Fibroblast of skin of back (primary cell): ENCODE measurements around the gene SERINC5. TPM values are rescaled to one million over a fixed set of nuclear protein-coding genes. Genes with fewer than 3 reads are reported as not detected.
A peak's percentile ranks its signal among the peaks of the same experiment; 100 is the strongest.
"Not testable (repeated sequence)": the region's sequence is repeated elsewhere in the genome, so short reads cannot be mapped to it uniquely, and the experiment has no call there.

Experiments used
- DNase-seq: peaks from one replicate; pipeline ENCODE4 v3.0.0-alpha.2; 2013
- polyA plus RNA-seq, 2 experiments: library from polyadenylated mRNA; unstranded; fragments of 120-200 nt; gene quantifications; one replicate each; pipeline ENCODE4 v1.2.1, GENCODE V29; 2013; ENCODE audit not compliant: insufficient read length in 2 of 2

The SERINC5 gene
- polyA plus RNA-seq (2013, experiment 1 of 2; ENCODE audit: insufficient read length) = 6.7 TPM
- polyA plus RNA-seq (2013, experiment 2 of 2; ENCODE audit: insufficient read length) = 12.4 TPM

DNA sequence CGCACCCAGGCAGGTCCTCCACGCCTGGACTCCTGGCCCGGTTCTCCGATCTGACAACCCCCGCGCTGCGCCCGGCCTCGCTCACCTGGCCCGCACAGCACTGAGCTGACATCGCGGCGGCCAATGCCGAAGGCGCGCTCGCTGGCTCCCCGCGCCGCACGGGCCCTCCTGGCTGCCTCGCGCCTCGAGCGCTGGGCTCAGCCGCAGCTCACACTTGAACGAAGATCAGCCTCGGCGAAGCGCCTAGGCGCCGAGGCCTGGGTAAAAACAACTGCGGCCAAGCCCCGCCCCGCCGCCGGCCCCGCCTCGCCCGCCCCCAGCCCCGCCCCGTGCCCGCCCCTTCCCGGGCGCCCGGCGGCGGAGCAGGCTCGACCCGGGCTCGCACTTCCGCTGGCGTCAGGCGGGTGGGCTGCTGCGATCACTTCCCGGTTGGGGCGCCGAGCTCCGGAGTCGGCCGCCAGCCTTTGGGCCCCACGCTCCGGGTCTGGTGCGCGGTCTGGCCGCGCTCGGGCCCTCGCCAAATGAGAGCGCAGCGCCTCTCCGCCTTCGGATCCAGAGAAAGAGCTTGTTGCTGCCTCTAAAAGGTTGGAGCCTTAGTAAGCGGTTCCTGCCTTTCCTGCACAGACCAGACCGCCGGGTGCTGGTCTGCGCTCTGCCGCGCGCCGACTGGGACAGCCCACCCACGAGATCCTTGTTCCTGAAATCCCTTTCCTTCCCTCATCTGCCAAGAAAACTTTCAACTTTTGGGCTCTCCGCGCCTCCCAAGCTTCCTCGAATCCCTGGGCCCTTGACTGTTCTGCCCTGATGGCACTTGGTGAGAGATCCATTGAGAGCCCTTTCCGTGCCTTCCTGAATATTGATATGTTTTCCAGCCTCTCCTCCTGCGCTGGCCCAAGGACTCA lies at the start of gene SERINC5:
Gene SERINC5, minus strand, starts transcription at position 238 of the 902 bp plus-strand sequence. Its CDS starts 126 bp downstream, at position 112.
- peak; percentile 80 for DNase-seq

DNA sequence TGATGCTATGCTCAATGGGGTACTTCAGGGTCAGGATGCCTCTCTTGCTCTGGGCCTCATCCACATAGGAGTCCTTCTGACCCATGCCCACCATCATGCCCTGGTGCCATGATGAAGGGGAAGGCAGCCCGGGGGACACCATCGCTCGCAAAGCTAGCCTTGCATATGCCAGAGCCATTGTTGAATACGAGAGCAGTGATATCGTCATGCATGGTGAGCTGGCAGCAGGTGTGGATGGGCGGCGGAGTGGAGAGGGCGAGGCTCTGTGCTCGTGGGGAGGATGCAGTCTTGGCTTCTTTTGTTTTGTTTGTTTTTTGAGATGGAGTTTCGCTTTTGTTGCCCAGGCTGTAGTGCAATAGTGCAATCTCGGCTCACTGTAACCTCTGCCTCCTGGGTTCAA lies 46.8 kb upstream of the SERINC5 start:
- DNase-seq = no peak

DNA sequence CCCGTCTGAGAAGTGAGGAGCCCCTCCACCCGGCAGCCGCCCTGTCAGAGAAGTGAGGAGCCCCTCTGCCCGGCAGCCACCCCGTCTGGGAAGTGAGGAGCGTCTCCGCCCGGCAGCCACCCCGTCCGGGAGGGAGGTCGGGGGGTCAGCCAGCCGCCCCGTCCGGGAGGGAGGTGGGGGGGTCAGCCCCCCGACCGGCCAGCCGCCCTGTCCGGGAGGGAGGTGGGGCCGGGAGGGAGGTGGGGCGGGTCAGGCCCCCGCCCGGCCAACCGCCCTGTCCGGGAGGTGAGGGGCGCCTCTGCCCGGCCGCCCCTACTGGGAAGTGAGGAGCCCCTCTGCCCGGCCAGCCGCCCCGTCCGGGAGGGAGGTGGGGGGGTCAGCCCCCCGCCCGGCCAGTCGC lies 45.5 kb upstream of the SERINC5 start:
- DNase-seq = not testable (repeated sequence)

DNA sequence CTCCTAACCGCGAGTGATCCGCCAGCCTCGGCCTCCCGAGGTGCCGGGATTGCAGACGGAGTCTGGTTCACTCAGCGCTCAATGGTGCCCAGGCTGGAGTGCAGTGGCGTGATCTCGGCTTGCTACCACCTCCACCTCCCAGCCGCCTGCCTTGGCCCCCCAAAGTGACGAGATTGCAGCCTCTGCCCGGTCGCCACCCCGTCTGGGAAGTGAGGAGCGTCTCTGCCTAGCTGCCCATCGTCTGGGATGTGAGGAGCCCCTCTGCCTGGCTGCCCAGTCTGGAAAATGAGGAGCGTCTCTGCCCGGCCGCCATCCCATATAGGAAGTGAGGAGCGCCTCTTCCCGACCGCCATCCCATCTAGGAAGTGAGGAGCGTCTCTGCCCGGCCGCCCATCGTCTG lies 44.9 kb upstream of the SERINC5 start:
- DNase-seq = not testable (repeated sequence)

DNA sequence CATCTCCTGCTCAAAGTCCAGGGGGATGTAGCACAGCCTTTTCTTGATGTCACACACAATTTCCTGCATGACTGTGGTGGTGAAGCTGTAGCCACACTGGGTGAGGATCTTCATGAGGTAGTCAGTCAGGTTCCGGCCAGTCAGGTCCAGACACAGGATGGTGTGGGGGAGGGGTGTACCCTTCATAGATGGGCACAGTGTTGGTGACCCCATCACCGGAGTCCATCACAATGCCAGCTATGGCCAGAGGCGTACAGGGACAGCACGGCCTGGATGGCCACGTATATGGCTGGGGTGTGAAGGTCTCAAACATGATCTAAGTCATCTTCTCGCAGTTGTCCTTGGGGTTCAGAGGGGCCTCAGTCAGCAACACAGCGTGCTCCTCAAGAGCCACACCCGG lies 44.3 kb upstream of the SERINC5 start:
- no peak for DNase-seq

GRCh38 chr5:80299601-80300000 lies 43.8 kb upstream of the SERINC5 start:
- DNase-seq = no peak

GRCh38 chr5:80296121-80296520 lies 40.3 kb upstream of the SERINC5 start:
- no peak for DNase-seq

GRCh38 chr5:80291761-80292160 lies 35.9 kb upstream of the SERINC5 start:
- no peak for DNase-seq

GRCh38 chr5:80289320-80289719 lies 33.5 kb upstream of the SERINC5 start:
- DNase-seq = no peak

- no peak for DNase-seq
Observed at GRCh38 chr5:80288177-80288576, 32.3 kb upstream of the SERINC5 start.

DNA sequence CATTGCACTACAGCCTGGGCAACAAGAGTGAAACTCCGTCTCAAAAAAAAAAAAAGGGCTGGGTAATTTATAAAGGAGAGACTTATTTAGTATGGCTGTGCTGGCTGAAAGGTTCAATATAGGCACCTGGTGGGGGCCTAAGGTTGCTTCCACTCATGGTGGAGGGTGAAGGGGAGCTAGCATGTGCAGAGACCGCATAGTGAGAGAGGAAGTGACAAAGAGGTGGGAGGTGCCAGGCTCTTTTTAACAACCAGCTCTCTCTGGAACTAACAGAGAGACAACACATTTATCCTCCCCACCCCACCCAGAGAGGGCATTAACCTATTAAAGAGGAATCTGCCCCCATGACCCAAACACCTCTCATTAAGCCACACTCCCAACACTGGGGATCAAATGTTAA lies 28.9 kb upstream of the SERINC5 start:
- no peak for DNase-seq

- no peak for DNase-seq
Observed at GRCh38 chr5:80283360-80283759, 27.5 kb upstream of the SERINC5 start.

GRCh38 chr5:80282054-80282453 lies 26.2 kb upstream of the SERINC5 start:
- DNase-seq = no peak

DNA sequence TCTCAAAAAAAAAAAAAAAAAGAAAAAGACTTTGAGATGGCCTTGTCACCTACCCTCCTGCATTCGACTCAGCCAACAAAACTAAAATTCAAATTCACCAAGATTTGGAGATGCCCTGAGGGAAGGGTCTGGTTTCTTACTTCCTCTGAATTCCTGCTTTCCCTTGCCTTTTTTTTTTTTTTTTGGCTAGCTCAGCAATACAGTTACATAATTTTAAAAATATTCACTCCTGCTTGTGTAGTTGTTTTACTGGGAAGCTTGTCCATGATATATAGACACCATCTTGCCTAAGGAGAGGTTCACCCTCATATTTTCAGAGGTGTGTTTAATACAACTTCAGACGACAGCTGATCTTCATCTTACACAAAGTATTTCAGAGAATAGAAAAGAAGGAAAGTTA lies 21.3 kb upstream of the SERINC5 start:
- DNase-seq = no peak

GRCh38 chr5:80276186-80276585 lies 20.3 kb upstream of the SERINC5 start:
- no peak for DNase-seq

DNA sequence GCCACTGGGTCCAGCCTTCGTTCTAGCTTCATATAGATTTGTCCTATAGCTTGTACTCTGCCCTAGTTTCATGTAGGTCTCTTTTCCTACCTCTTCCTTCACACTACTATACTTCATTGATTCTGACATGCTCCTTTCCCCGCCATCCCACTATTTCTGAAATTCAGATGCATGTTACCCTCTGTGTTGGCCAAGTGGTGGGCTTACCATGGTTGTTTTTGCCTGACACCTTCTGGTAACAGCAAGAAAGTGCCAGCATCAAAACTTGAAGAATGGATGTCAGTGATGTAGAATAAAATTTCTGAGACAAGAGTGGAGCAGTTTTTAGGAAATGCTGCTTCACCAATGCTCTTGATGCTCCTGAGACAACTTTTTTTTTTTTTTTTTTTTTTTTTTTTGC lies 19.5 kb upstream of the SERINC5 start:
- peak; percentile 18 for DNase-seq

- DNase-seq = not testable (repeated sequence)
Observed at GRCh38 chr5:80270543-80270942, 14.7 kb upstream of the SERINC5 start.

DNA sequence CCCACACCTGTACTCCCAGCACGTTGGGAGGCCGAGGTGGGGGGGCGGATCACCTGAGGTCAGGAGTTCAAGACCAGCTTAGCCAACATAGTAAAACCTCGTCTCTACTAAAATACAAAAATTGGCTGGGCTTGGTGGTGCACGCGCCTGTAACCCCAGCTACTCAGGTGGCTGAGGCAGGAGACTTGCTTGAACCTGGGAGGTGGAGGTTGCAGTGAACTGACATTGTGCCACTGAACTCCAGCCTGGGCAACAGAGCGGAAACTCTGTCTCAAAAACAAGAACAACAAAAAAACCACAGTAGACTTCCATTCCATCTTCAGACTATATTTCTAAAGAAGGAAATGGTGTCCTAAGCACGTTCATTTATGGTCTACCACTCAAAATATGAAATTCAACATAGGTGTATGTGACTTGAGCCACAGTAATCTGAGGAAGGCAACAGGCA lies 14.2 kb upstream of the SERINC5 start:
- no peak for DNase-seq

- no peak for DNase-seq
Observed at GRCh38 chr5:80268916-80269315, 13.1 kb upstream of the SERINC5 start.

- no peak for DNase-seq
Observed at GRCh38 chr5:80266566-80266965, 10.7 kb upstream of the SERINC5 start.

DNA sequence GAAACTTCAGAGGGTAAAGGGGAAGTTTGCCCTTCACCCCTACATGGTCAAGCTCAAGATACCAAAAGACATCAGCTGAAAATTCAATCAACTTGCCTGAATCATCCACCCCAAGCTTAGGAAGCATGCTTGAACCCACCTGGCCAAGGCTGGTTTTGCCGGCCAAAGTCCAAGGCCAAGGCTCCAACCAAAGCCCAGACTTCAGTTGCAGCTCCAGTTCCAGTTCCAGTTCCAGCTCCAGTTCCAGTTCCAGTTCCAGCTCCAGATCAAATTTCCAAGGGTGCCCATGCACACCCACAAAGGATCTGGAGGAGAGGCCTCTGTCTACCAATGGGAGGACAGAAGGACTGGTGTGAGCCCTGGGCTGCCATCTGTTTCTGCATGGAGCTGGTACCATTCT lies 4.6 kb upstream of the SERINC5 start:
- no peak for DNase-seq

- no peak for DNase-seq
Observed at GRCh38 chr5:80259511-80260203, 3.8 kb upstream of the SERINC5 start.

GRCh38 chr5:80255431-80255810 lies 427 bp downstream of the SERINC5 start:
- DNase-seq = peak; percentile 62
